ENCODE results near the gene TADA3.
A peak's percentile ranks its signal among the peaks of the same experiment; 100 is the strongest.
"Not testable (repeated sequence)": the region's sequence is repeated elsewhere in the genome, so short reads cannot be mapped to it uniquely, and the experiment has no call there.

TADA3 gene

DNA sequence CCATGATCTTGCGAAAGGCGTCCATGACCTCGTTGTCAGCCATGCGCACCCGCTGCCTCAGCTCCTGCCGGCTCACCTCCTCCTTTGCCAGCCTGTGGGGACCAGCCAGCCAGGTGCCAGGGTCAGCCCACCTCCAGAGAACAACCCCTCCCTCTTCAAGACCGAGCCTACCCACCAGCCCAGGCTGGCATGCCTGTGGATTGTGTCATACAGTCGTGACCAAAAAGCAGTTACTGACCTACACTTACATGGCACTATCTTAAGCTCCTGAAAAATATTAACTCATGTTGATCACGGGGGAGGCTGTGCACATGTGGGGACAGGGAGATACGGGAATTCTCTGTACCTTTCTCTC is 11.8 kb downstream of the TADA3 start:
- TF ChIP-seq, protein P1, sequence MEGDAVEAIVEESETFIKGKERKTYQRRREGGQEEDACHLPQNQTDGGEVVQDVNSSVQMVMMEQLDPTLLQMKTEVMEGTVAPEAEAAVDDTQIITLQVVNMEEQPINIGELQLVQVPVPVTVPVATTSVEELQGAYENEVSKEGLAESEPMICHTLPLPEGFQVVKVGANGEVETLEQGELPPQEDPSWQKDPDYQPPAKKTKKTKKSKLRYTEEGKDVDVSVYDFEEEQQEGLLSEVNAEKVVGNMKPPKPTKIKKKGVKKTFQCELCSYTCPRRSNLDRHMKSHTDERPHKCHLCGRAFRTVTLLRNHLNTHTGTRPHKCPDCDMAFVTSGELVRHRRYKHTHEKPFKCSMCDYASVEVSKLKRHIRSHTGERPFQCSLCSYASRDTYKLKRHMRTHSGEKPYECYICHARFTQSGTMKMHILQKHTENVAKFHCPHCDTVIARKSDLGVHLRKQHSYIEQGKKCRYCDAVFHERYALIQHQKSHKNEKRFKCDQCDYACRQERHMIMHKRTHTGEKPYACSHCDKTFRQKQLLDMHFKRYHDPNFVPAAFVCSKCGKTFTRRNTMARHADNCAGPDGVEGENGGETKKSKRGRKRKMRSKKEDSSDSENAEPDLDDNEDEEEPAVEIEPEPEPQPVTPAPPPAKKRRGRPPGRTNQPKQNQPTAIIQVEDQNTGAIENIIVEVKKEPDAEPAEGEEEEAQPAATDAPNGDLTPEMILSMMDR (IDR thresholded peaks at IDR 0.05; ENCODE audit: insufficient read depth, low read depth, low read length, missing control alignments), result no peak
- DNase-seq (ENCODE audit: low read depth), result no peak
- H3K4me3 ChIP-seq (ENCODE audit: low read depth, low read length), result no peak overlapping the region

DNA sequence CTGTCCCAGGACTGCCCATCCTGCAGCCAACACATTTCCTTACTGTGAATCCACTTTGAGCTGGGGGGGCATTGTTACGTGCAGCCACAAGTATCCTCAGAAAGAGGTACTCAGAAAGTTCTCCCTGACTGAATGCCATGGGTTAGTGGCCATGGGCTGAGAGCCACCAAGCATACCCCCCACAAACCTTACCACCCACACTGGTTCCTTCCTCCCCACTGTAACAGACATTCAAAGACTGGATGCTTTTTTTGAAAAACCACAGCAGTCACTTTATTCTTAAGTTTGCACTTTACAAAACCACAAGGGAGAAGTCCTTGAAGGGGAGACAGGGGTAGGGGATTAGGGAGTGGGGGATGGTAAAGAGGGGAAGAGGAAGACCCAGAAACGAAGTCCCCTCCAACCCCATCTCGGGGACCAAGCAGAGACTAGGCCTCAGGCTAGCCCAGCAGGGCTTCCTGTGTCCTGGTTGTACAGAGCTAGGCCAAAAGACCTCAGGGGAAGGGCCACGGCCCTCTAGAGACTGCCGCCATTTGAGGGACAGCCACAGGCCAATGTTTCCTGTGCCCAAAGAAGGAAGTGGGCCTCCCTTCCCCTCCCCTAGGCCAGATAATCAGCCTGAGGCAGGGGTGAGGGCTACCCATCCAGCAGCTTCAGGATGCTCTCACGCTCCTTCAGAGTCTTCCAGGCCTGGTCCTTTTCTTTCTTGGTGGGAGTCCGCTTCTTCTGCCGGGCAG is 12.4 kb downstream of the TADA3 start:
- DNase-seq (ENCODE audit: low read depth), result peak; percentile 61
- H3K4me3 ChIP-seq (ENCODE audit: low read depth, low read length), result no peak overlapping the region
- TF ChIP-seq, protein P1 (IDR thresholded peaks at IDR 0.05; ENCODE audit: insufficient read depth, low read depth, low read length, missing control alignments), result no peak

DNA sequence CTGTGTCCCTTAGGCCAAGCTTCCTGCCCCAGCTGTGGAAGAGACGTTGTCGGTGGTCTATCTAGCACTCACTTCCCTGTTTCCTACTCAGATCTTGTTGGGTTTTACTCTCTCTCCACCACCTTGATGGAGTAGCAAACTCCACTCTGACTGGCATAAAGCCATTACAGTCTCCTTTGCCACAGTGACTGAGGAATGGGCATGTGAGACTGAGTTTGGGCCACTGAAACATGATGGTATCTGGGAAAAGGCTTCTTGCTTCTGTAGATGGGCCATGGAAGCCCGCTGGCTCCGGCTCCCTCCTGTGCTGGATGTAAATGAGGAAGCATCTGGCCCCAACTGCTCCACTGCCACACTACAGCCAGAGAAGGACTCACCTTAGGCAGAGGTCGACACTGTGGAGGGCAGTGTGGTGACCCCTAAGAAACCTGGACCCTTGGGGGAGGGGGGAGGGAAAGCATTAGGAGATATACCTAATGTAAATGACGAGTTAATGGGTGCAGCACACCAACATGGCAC is 13.1 kb downstream of the TADA3 start:
- no peak for DNase-seq (ENCODE audit: low read depth)
- TF ChIP-seq, protein P1 (IDR thresholded peaks at IDR 0.05; ENCODE audit: insufficient read depth, low read depth, low read length, missing control alignments), result no peak
- H3K4me3 ChIP-seq (ENCODE audit: low read depth, low read length), result no peak overlapping the region

DNA sequence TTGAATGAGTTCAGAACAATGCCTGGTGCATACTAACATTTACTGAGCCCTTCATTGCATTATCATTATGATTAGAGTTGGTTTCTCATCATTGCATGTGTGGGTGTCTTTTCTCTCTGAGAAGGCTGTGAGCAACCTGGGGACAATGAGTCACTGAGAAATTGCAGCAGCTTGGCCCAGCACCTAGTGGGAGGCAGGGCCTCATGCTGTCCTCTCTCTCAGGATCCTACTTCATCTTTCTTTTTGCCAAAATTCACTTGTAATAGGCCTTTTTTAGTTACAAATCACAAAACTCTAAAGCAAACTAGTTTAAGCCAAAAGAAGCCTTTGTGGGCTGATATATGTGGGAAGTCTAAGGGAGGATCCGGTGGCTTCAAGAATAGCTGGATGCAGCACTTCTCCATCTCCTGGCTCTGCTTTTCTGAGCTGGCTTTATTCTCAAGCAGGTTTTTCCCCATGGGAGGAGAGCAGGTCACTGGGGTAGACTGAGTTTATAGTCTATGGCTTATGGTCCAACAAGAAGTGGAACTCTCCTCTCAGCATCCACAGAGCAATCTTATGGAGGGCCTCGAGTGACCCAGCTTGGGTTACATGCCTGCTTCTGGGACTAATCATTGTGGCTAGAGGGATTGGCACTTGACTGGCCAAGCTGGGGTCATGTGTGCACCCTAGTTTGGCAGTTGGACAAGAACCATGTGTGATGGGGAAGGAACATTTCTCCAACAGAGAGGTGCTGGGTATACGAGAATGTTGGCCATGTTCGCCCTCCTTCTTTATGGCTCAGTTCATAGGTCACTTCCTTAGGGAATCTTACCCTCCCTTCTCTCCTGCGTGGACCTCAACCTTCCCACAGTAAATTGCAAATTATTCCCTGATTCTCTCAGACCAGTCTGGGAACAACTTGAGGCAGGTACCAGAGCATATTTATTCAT is 13.9 kb downstream of the TADA3 start:
- DNase-seq (ENCODE audit: low read depth), result no peak
- TF ChIP-seq, protein P1 (IDR thresholded peaks at IDR 0.05; ENCODE audit: insufficient read depth, low read depth, low read length, missing control alignments), result no peak
- no peak overlapping the region for H3K4me3 ChIP-seq (ENCODE audit: low read depth, low read length)

DNA sequence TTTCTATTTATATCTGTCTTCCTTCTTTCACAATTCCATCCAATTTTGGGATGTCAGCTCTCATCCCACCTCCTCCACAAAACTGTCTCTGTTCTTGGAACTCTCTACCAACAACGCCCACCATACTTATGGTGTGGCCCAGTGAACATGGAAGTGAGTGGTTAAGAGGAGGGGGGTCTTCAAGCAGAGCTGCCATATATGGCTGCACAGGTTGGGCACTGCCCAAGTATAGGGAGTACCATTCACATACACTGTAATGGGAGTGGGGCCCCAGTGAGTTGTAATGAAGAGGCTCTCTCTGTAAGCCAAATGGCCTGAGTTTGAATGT is 14.6 kb downstream of the TADA3 start:
- DNase-seq (ENCODE audit: low read depth), result no peak
- TF ChIP-seq, protein P1 (IDR thresholded peaks at IDR 0.05; ENCODE audit: insufficient read depth, low read depth, low read length, missing control alignments), result no peak
- H3K4me3 ChIP-seq (ENCODE audit: low read depth, low read length), result no peak overlapping the region

DNA sequence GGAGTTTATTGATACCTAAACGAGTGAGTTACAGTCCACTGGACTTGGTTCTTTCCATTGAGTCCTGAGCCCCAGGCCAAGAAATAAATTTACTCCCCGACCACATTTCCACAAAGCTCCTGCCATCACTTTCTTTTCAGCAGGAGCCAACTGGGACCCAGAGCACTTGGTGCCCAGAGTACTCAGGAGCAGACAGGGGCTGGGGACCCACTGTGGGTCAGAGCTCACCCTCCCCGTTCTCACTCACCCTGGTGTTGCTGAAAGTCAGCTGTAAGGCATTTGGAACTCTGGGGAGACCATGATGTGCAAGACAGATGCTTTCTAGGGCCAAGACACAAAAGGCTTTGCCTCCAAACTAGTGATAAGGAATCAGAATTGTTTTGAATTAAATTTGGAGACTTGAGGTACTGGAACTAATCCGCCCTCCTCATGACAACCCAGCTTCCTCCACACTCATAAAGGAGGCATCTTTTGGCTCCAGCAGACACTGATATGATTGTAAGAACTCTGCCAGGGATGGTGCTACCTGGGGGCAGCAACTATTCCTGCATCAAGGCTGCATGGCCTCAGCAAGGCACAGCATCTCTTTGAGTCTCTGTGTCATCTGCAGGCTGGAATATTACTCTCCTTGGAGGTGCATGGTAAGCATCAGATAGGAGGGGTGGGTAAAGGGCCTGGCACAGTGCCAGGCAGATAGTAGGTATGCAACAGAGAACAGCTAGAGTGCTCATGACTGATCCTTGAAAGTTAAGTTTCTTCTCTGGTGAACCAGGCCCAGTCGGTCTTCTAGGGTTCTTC is 15.2 kb downstream of the TADA3 start:
- TF ChIP-seq, protein P1 (IDR thresholded peaks at IDR 0.05; ENCODE audit: insufficient read depth, low read depth, low read length, missing control alignments), result no peak
- no peak overlapping the region for H3K4me3 ChIP-seq (ENCODE audit: low read depth, low read length)
- DNase-seq (ENCODE audit: low read depth), result no peak

DNA sequence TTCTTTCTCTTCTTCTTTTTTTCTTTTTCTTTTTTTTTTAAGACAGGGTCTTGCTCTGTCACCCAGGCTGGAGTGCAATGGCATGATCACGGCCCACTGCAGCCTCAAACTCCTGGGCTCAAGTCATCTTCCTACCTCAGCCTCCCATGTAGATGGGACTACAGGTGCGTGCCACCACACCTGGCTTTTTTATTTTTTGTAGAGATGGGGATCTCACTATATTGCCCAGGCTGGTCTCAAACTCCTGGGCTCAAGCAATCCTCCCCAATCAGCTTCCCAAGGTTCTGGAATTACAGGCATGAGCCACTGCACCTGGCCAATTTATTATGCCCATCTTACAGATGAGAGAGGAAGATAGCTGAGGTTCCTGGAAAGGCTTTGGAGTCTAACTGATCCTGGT is 21.3 kb downstream of the TADA3 start:
- not testable (repeated sequence) for H3K4me3 ChIP-seq (ENCODE audit: low read depth, low read length); DNase-seq (ENCODE audit: low read depth)

All from GM12865 (cell line).